Activated B cell treated with CpG ODN at 0.5 μM for 24 hours (primary cell): Measurements from ENCODE around the gene DAG1. TPM values are rescaled to one million over a fixed set of nuclear protein-coding genes. Genes with fewer than 3 reads are reported as not detected.

Experiments
- ATAC-seq: fragments of 200-7000 bp; cut with Tn5 transposase; one replicate; pipeline ENCODE4 v1.10.0; 2021; ENCODE audit warnings: low read depth, mild to moderate bottlenecking, moderate library complexity
- CTCF ChIA-PET: fragments of 350-600 bp; sonication (Branson Sonifier 250); formaldehyde crosslinking; loops from one replicate; lab custom pipeline; 2021; ENCODE audit warnings: antibody characterized with exemption; lab: Charles Lee
- POLR2A ChIA-PET: fragments of 350-600 bp; sonication (Branson Sonifier 250); formaldehyde crosslinking; loops from one replicate; lab custom pipeline; 2021; ENCODE audit warnings: antibody characterized with exemption; lab: Charles Lee
- DNase-seq: peaks from one replicate; pipeline ENCODE4 v3.0.0; 2022
- H3K27ac Mint-ChIP-seq: one replicate; pipeline ENCODE4 v1.8.0; 2020; ENCODE audit warnings: mixed read lengths
- H3K27me3 Mint-ChIP-seq: one replicate; pipeline ENCODE4 v1.8.0; 2021; ENCODE audit warnings: mixed read lengths
- H3K36me3 Mint-ChIP-seq: one replicate; pipeline ENCODE4 v1.8.0; 2021; ENCODE audit warnings: low read depth, mixed read lengths
- H3K4me1 Mint-ChIP-seq: one replicate; pipeline ENCODE4 v1.8.0; 2021; ENCODE audit warnings: mixed read lengths
- H3K4me3 Mint-ChIP-seq: one replicate; pipeline ENCODE4 v1.8.0; 2020; ENCODE audit warnings: mild to moderate bottlenecking, mixed read lengths
- H3K9me3 Mint-ChIP-seq: one replicate; pipeline ENCODE4 v1.8.0; 2020; ENCODE audit warnings: mixed read lengths
- CTCF ChIP-seq: fragments of 200-600 bp; IDR thresholded peaks from one replicate; pipeline ENCODE4 v1.8.0; 2022; ENCODE audit warnings: antibody characterized with exemption, mild to moderate bottlenecking
- intact Hi-C: fragments of 100-400 bp; cut with micrococcal nuclease; formaldehyde crosslinking; loops from one replicate; pipeline ENCODE4 v1.15.1; 2024
- total RNA-seq: library from RNA; stranded (reverse); gene quantifications from 2 replicates; pipeline ENCODE4 v1.2.3, GENCODE V29; 2022

DAG1 gene
- total RNA-seq, 1 donor from 2014 or later: 19.7 TPM

- no peaks in the 10 kb centered on the region for H3K9me3 Mint-ChIP-seq
- no peak for ATAC-seq
- intact Hi-C loops: no loop called here
- H3K27me3 Mint-ChIP-seq: no peaks in the 10 kb centered on the region
- H3K36me3 Mint-ChIP-seq: peaks cover 55% of the 10 kb centered on the region
- no peaks in the 10 kb centered on the region for H3K4me1 Mint-ChIP-seq
- TF ChIP-seq CTCF: no peak
- CTCF ChIA-PET: no interaction called here
- H3K27ac Mint-ChIP-seq: no peak overlapping the region
- POLR2A ChIA-PET: no interaction called here
- no peak overlapping the region for H3K4me3 Mint-ChIP-seq
- DNase-seq: no peak
Measured at GRCh38 chr3:49512781-49513355, 42.8 kb downstream of the DAG1 start.

GRCh38 chr3:49513494-49514124 lies 43.5 kb downstream of the DAG1 start:
- Mint-ChIP-seq H3K36me3 (peaks cover 62% of the 10 kb centered on the region), H3K27me3 (no peaks in the 10 kb centered on the region), H3K4me1 (no peaks in the 10 kb centered on the region), H3K9me3 (no peaks in the 10 kb centered on the region), H3K27ac (no peak overlapping the region), H3K4me3 (no peak overlapping the region)
- DNase-seq: no peak
- no peak for TF ChIP-seq CTCF
- POLR2A ChIA-PET: no interaction called here
- no peak for ATAC-seq
- CTCF ChIA-PET: interaction anchor here (0.6 kb wide), 1 partner anchor 32 kb away, joined by 3 read pairs; no protein-coding TSS in a partner anchor
- intact Hi-C loops: no loop called here

- Mint-ChIP-seq H3K9me3 (no peaks in the 10 kb centered on the region), H3K27me3 (no peaks in the 10 kb centered on the region), H3K27ac (no peak overlapping the region), H3K4me1 (peaks cover 10% of the 10 kb centered on the region), H3K36me3 (peaks cover 57% of the 10 kb centered on the region), H3K4me3 (no peak overlapping the region)
- ChIA-PET CTCF (no interaction called here), POLR2A (no interaction called here)
- intact Hi-C loops: no loop called here
- DNase-seq (no peak), ATAC-seq (no peak)
- no peak for TF ChIP-seq CTCF
Measured at GRCh38 chr3:49518016-49518415, 47.9 kb downstream of the DAG1 start.

- Mint-ChIP-seq H3K27me3 (no peaks in the 10 kb centered on the region), H3K9me3 (no peaks in the 10 kb centered on the region), H3K4me3 (no peak overlapping the region), H3K4me1 (peaks cover 10% of the 10 kb centered on the region), H3K27ac (no peak overlapping the region), H3K36me3 (peaks cover 53% of the 10 kb centered on the region)
- DNase-seq (no peak), ATAC-seq (no peak)
- POLR2A ChIA-PET: interaction anchor here (0.6 kb wide), 1 partner anchor 48 kb away, joined by 3 read pairs; the partner anchor contains the start of gene DAG1
- intact Hi-C loops: no loop called here
- CTCF ChIA-PET: no interaction called here
- no peak for TF ChIP-seq CTCF
Measured at GRCh38 chr3:49518441-49518840, 48.4 kb downstream of the DAG1 start.

GRCh38 chr3:49519296-49519695 lies 49.2 kb downstream of the DAG1 start:
- ChIA-PET CTCF (no interaction called here), POLR2A (no interaction called here)
- TF ChIP-seq CTCF: no peak
- H3K4me3 Mint-ChIP-seq: no peak overlapping the region
- ATAC-seq: no peak
- peaks cover 10% of the 10 kb centered on the region for H3K4me1 Mint-ChIP-seq
- H3K36me3 Mint-ChIP-seq: peaks cover 49% of the 10 kb centered on the region
- H3K27me3 Mint-ChIP-seq: no peaks in the 10 kb centered on the region
- no peak for DNase-seq
- intact Hi-C loops: no loop called here
- H3K9me3 Mint-ChIP-seq: no peaks in the 10 kb centered on the region
- H3K27ac Mint-ChIP-seq: no peak overlapping the region
